HL-60/S4 (cell line): Measurements from ENCODE around the gene LPCAT1.
"Not testable (repeated sequence)": the region's sequence is repeated elsewhere in the genome, so short reads cannot be mapped to it uniquely, and the experiment has no call there.

Experiments
- in situ Hi-C: fragments of 300-500 bp; cut with MboI; formaldehyde crosslinking; loops from 2 replicates; pipeline ENCODE4 v1.14.3; 2022; ENCODE audit warnings: low sequenced_read_pairs

Gene LPCAT1

GRCh38 chr5:1481266-1481958 is 42.3 kb downstream of the LPCAT1 start:
- in situ Hi-C loops: no loop called here

GRCh38 chr5:1480806-1481205 is 43.0 kb downstream of the LPCAT1 start:
- in situ Hi-C loops: no loop called here

- in situ Hi-C loops: no loop called here
These were observed 43.5 kb downstream of the LPCAT1 start for GRCh38 chr5:1480217-1480616.

GRCh38 chr5:1479581-1480188 is 44.1 kb downstream of the LPCAT1 start:
- in situ Hi-C loops: no loop called here

- in situ Hi-C loops: no loop called here
These were observed 44.7 kb downstream of the LPCAT1 start for GRCh38 chr5:1479066-1479465.

GRCh38 chr5:1478271-1479035 is 45.3 kb downstream of the LPCAT1 start:
- in situ Hi-C loops: no loop called here

- in situ Hi-C loops: no loop called here
These were observed 46.4 kb downstream of the LPCAT1 start for GRCh38 chr5:1477341-1477740.

- in situ Hi-C loops: no loop called here
These were observed 46.8 kb downstream of the LPCAT1 start for GRCh38 chr5:1476967-1477310.

GRCh38 chr5:1476181-1476966 is 47.4 kb downstream of the LPCAT1 start:
- in situ Hi-C loops: no loop called here

- in situ Hi-C loops: not testable (repeated sequence)
These were observed 48.2 kb downstream of the LPCAT1 start for GRCh38 chr5:1475544-1475900.

GRCh38 chr5:1474866-1475543 is 48.8 kb downstream of the LPCAT1 start:
- in situ Hi-C loops: no loop called here

GRCh38 chr5:1474183-1474839 is 49.4 kb downstream of the LPCAT1 start:
- in situ Hi-C loops: no loop called here

- in situ Hi-C loops: no loop called here
These were observed 50.0 kb downstream of the LPCAT1 start for GRCh38 chr5:1473746-1474145.

GRCh38 chr5:1472964-1473628 is 50.7 kb downstream of the LPCAT1 start:
- in situ Hi-C loops: no loop called here

- in situ Hi-C loops: no loop called here
These were observed 51.5 kb downstream of the LPCAT1 start for GRCh38 chr5:1471997-1472963.

- in situ Hi-C loops: no loop called here
These were observed 52.4 kb downstream of the LPCAT1 start for GRCh38 chr5:1471240-1471853.

GRCh38 chr5:1470762-1471211 is 53.0 kb downstream of the LPCAT1 start:
- in situ Hi-C loops: no loop called here
